HFF-Myc (cell line): ENCODE measurements around the gene CEP70.
"Not testable (repeated sequence)": the region's sequence is repeated elsewhere in the genome, so short reads cannot be mapped to it uniquely, and the experiment has no call there.

Experiments
- DNase-seq: peaks from one replicate; pipeline ENCODE4 v3.0.0-alpha.2; 2011; ENCODE audit warnings: low read depth; ENCODE audit errors: extremely low read depth
- H3K4me3 ChIP-seq: replicated peaks from 2 replicates; pipeline ENCODE4 v1.5.1; 2011; ENCODE audit warnings: low read depth, mild to moderate bottlenecking, control low read depth, low read length
- CTCF ChIP-seq: IDR thresholded peaks from 2 replicates; pipeline ENCODE4 v1.5.1; 2012; ENCODE audit warnings: mild to moderate bottlenecking, low read depth, low read length, control low read depth; ENCODE audit errors: missing control alignments

CEP70 gene

GRCh38 chr3:138539352-138539751 is 54.7 kb downstream of the CEP70 start:
- TF ChIP-seq CTCF, result no peak
- no peak overlapping the region for H3K4me3 ChIP-seq
- no peak for DNase-seq

- DNase-seq, result not testable (repeated sequence)
Observed at GRCh38 chr3:138521445-138521844, 72.6 kb downstream of the CEP70 start.

GRCh38 chr3:138513090-138513843 is 80.8 kb downstream of the CEP70 start:
- H3K4me3 ChIP-seq, result no peak overlapping the region
- no peak for TF ChIP-seq CTCF

More at GRCh38 chr3:138521445-138521844, 72.6 kb downstream of the CEP70 start:
- H3K4me3 ChIP-seq, result not testable (repeated sequence)

DNA sequence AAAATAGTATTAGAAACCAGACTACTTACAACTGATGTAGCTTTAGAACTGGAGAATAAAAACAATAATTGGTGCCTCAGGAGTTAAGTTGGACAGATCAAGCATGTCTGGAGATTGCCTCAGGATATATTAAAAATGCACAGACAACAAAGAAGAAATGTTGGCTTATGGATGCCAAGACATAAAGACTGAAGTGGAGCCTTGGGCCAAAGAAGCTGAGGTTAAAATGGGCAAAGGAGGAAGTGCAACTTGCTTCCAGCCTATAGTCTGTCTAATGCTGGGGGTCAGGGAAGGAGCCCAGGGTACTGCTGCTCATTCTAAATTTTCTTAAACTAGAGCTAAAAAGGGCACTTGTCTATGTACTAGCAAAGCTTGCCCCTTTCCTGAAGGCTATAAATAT is 82.1 kb downstream of the CEP70 start:
- DNase-seq, result no peak
- no peak overlapping the region for H3K4me3 ChIP-seq
- TF ChIP-seq CTCF, result no peak

More at GRCh38 chr3:138513090-138513843, 80.8 kb downstream of the CEP70 start:
- no peak for DNase-seq

- no peak for TF ChIP-seq CTCF
- DNase-seq, result no peak
- no peak overlapping the region for H3K4me3 ChIP-seq
Observed at GRCh38 chr3:138509586-138509985, 84.5 kb downstream of the CEP70 start.

GRCh38 chr3:138507524-138507923 is 86.5 kb downstream of the CEP70 start:
- no peak for DNase-seq
- TF ChIP-seq CTCF, result no peak
- H3K4me3 ChIP-seq, result no peak overlapping the region

DNA sequence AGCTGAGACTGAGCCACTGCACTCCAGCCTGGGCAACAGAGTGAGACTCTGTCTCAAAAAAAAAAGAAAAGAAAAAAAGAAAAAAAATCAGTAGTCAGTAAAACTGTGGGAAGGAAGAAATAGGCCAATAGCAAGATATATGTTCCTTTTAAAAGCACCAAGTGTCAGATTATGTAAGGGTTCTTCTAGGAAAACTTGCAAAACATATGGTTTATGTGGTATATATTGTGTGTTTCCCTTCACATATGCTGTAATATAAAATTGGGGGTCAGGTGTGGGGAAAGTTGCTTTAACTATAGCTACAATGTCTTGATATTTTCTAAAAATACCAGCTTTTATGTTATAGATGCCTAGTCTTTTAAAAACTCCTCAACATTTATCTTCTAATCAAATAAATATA is 95.1 kb downstream of the CEP70 start:
- DNase-seq, result no peak
- no peak for TF ChIP-seq CTCF
- no peak overlapping the region for H3K4me3 ChIP-seq
